Lower lobe of right lung (tissue), 2 donors: ENCODE data around the gene ANGPTL2. TPM values are rescaled to one million over a fixed set of nuclear protein-coding genes. Genes with fewer than 3 reads are reported as not detected.

Experiments used
- ATAC-seq, 2 donors: fragments of 200-7000 bp; cut with Tn5 transposase; one replicate each; pipeline ENCODE4 v1.9.1; 2020 to 2022; ENCODE audit warnings: mild to moderate bottlenecking in 2 of 2, moderate library complexity in 2 of 2
- DNase-seq: peaks from one replicate; pipeline ENCODE4 v3.0.0-alpha.2; 2020
- H3K27ac ChIP-seq: fragments of 200-600 bp; one replicate; pipeline ENCODE4 v1.8.0; 2022
- H3K27me3 ChIP-seq: fragments of 200-600 bp; one replicate; pipeline ENCODE4 v1.8.0; 2022; ENCODE audit warnings: low read depth
- H3K36me3 ChIP-seq: fragments of 200-600 bp; one replicate; pipeline ENCODE4 v1.8.0; 2022; ENCODE audit warnings: mild to moderate bottlenecking
- H3K4me1 ChIP-seq: fragments of 200-600 bp; one replicate; pipeline ENCODE4 v1.8.0; 2022
- H3K4me3 ChIP-seq: fragments of 200-600 bp; one replicate; pipeline ENCODE4 v1.8.0; 2022; ENCODE audit warnings: mild to moderate bottlenecking
- H3K9me3 ChIP-seq: fragments of 200-600 bp; one replicate; pipeline ENCODE4 v1.8.0; 2022
- intact Hi-C: fragments of 100-400 bp; cut with DNase I; formaldehyde crosslinking; loops from one replicate; pipeline ENCODE4 v1.11.0; 2022
- total RNA-seq: library from RNA; stranded (reverse); fragmentation: NEBNext Ultra II Directional; extraction: Animal tissue kit (Norgen Biotek cat#: 25700); gene quantifications from one replicate; pipeline ENCODE4 v1.2.1, GENCODE V29; 2021
- TF ChIP-seq, protein P1 (sequence below): fragments of 200-600 bp; IDR thresholded peaks from one replicate; pipeline ENCODE4 v1.8.0; 2022; ENCODE audit warnings: antibody characterized with exemption, mild to moderate bottlenecking
- donor health status: DM: no; HTN: yes; CAD: no; lungs with severe emphysema.

The ANGPTL2 gene
- total RNA-seq, 1 donor from 2014 or later: 11.4 TPM

DNA sequence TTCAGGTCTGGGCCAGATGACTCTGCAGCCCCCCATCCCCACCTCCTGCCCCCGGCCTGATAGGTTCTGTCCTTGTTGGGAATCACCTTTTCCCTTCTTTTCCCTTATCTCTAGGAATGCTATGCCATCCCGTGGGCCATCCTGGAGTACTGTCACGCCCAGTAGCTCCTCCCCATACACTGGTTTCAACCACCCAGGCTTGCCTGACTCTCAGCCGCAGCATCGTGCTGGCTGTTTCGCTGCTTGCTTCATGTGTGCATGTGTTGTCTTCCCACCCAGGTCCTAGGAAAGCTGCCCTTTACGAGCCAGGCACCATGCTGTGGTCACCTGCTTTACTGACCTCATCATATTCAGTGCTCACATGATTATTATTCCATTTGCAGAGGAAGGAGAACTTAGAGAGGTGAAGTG is 71.8 kb downstream of the ANGPTL2 start:
- ATAC-seq: no peak
- no peak overlapping the region for H3K4me3 ChIP-seq
- DNase-seq: no peak
- H3K36me3 ChIP-seq: no peaks in the 10 kb centered on the region
- intact Hi-C loops: no loop called here
- no peak overlapping the region for H3K27ac ChIP-seq
- no peaks in the 10 kb centered on the region for H3K9me3 ChIP-seq
- no peaks in the 10 kb centered on the region for H3K27me3 ChIP-seq
- TF ChIP-seq, protein P1, sequence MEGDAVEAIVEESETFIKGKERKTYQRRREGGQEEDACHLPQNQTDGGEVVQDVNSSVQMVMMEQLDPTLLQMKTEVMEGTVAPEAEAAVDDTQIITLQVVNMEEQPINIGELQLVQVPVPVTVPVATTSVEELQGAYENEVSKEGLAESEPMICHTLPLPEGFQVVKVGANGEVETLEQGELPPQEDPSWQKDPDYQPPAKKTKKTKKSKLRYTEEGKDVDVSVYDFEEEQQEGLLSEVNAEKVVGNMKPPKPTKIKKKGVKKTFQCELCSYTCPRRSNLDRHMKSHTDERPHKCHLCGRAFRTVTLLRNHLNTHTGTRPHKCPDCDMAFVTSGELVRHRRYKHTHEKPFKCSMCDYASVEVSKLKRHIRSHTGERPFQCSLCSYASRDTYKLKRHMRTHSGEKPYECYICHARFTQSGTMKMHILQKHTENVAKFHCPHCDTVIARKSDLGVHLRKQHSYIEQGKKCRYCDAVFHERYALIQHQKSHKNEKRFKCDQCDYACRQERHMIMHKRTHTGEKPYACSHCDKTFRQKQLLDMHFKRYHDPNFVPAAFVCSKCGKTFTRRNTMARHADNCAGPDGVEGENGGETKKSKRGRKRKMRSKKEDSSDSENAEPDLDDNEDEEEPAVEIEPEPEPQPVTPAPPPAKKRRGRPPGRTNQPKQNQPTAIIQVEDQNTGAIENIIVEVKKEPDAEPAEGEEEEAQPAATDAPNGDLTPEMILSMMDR: no peak
- peaks cover 35% of the 10 kb centered on the region for H3K4me1 ChIP-seq

DNA sequence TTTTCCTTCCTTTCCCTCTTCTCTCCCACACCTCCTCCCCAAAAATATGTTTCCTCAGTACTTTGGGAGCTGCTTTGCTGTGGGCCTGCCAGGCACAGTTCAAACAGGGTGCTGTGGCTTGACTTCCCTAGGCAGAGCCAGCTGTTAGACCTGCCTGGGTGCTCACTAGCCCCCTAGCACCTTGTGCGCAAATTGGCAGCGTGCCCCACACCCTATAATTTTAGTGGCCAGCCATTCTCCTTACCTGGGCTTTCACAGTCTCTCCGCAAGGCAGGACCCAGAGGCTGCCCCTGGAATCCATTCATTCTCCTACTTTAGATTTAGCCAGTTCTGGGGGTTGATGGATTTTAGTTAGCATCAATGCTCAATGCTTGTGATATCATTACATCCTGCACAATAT is 72.3 kb downstream of the ANGPTL2 start:
- no peaks in the 10 kb centered on the region for H3K36me3 ChIP-seq
- TF ChIP-seq, protein P1: no peak
- no peak overlapping the region for H3K4me3 ChIP-seq
- peak overlapping the region; percentile 66 for H3K27ac ChIP-seq
- no peaks in the 10 kb centered on the region for H3K9me3 ChIP-seq
- DNase-seq (no peak), ATAC-seq (no peak)
- H3K4me1 ChIP-seq: peaks cover 35% of the 10 kb centered on the region
- no peaks in the 10 kb centered on the region for H3K27me3 ChIP-seq
- intact Hi-C loops: no loop called here

DNA sequence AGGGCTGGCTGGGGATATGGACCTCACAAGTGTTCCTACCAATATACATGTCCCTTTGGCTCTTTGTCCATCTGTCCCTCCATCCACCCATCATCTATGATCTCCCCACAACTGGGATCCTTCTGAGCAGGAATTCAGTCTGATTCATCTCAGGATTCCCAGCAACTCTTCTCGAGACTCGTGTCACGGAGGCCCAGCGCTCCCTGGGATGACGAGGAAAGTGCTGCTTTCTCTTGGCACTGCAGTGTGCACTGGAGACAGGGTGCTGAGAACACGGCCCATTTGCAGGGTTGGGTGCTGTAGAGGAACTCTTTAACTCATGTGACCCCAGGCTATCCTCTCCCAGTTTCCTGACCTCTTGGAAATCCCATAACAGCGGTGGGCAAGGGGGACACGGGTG is 72.9 kb downstream of the ANGPTL2 start:
- H3K36me3 ChIP-seq: no peaks in the 10 kb centered on the region
- TF ChIP-seq, protein P1: no peak
- peaks cover 35% of the 10 kb centered on the region for H3K4me1 ChIP-seq
- DNase-seq: no peak
- no peaks in the 10 kb centered on the region for H3K27me3 ChIP-seq
- intact Hi-C loops: no loop called here
- H3K9me3 ChIP-seq: no peaks in the 10 kb centered on the region
- H3K27ac ChIP-seq: peak overlapping the region; percentile 66
- H3K4me3 ChIP-seq: no peak overlapping the region
- ATAC-seq: peak in 1 of 2 donors; percentile 15

DNA sequence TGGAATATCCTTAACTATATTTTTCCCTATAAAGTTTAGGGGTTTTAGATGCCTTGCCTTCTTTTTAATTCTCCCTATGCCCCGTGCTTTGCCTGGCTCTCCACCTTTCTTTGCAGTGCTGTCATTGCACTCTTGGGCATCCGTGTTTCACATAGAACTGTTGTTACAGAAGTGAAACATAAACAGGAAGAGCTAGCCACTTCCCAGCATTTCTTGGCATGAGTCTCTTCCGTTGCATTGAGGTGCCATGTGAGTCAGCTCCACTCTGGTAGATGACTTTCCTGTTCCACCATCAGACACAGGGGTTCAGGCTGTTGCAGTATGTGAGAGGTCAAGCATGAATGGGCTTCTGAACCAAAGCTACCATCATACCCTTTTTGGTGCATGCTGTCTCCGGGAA is 73.4 kb downstream of the ANGPTL2 start:
- Histone ChIP-seq H3K36me3 (no peaks in the 10 kb centered on the region), H3K27me3 (no peaks in the 10 kb centered on the region), H3K4me3 (no peak overlapping the region), H3K4me1 (peaks cover 30% of the 10 kb centered on the region), H3K9me3 (no peaks in the 10 kb centered on the region), H3K27ac (peak overlapping the region; percentile 66)
- intact Hi-C loops: no loop called here
- ATAC-seq (peak; percentile 84), DNase-seq (no peak)
- TF ChIP-seq, protein P1: peak; percentile 44

DNA sequence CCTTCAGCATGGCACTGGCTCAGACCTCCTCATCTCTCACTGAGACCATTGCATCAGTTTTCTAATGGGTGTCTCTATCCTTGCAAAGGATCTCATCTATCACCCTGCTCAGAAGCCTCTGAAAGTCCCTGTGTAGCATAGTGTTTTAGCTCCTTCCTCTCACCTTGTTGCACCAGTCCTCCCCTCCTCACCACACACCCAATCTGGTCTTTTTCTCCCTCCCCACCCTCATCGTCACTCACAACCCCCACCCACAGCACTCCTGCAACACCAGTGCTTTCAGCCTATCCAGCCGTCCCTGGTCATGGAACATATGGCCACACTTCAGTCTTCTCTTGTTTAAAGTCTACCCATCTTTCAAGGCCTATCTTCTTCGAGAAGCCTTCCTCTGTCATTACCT is 74.5 kb downstream of the ANGPTL2 start:
- no peaks in the 10 kb centered on the region for H3K27me3 ChIP-seq
- ATAC-seq (no peak), DNase-seq (no peak)
- H3K9me3 ChIP-seq: no peaks in the 10 kb centered on the region
- intact Hi-C loops: no loop called here
- H3K27ac ChIP-seq: peak overlapping the region; percentile 64
- H3K4me3 ChIP-seq: no peak overlapping the region
- H3K4me1 ChIP-seq: peaks cover 22% of the 10 kb centered on the region
- TF ChIP-seq, protein P1: no peak
- no peaks in the 10 kb centered on the region for H3K36me3 ChIP-seq

DNA sequence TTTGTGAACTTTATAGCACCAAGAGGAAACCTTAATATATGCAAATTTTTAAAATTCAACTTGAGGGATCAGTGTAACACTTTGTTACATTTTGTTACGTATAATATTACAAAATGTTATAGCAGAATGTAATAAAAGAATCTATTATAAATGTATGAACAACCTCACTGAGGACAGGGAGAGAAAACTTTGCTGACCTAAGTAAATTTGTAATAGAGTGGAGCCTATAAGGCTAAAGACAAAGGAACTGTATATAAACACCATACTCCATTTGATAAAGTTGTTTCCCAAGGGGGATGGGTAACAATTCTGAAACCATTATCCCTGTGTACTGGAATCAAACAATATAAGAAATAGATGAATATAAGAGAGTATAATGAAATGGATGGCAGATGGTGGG is 77.3 kb downstream of the ANGPTL2 start:
- H3K27me3 ChIP-seq: no peaks in the 10 kb centered on the region
- no peaks in the 10 kb centered on the region for H3K36me3 ChIP-seq
- TF ChIP-seq, protein P1: no peak
- no peak overlapping the region for H3K4me3 ChIP-seq
- H3K9me3 ChIP-seq: no peaks in the 10 kb centered on the region
- no peak overlapping the region for H3K27ac ChIP-seq
- H3K4me1 ChIP-seq: peaks cover 20% of the 10 kb centered on the region
- ATAC-seq: no peak
- intact Hi-C loops: no loop called here
- DNase-seq: no peak
